Chondrocyte (in vitro differentiated cells): ENCODE results near the gene ATP8B1. TPM values are rescaled to one million over a fixed set of nuclear protein-coding genes. Genes with fewer than 3 reads are reported as not detected.

ENCODE experiments used
- DNase-seq: peaks from one replicate; pipeline ENCODE4 v3.0.0; 2021; ENCODE audit warnings: mixed read lengths, low spot score
- H3K27ac Mint-ChIP-seq: one replicate; pipeline ENCODE4 v1.8.0; 2021; ENCODE audit warnings: mild to moderate bottlenecking, moderate library complexity, mixed read lengths; ENCODE audit not compliant: unreplicated experiment
- H3K27me3 Mint-ChIP-seq: 2 replicates; pipeline ENCODE4 v1.8.0; 2021; ENCODE audit warnings: low read depth, mixed read lengths
- H3K36me3 Mint-ChIP-seq: 2 replicates; pipeline ENCODE4 v1.8.0; 2021; ENCODE audit warnings: low read depth, mixed read lengths
- H3K4me1 Mint-ChIP-seq: 2 replicates; pipeline ENCODE4 v1.8.0; 2021; ENCODE audit warnings: low read depth, mild to moderate bottlenecking, mixed read lengths
- H3K4me3 Mint-ChIP-seq: one replicate; pipeline ENCODE4 v1.8.0; 2021; ENCODE audit warnings: mild to moderate bottlenecking, moderate library complexity, mixed read lengths; ENCODE audit not compliant: unreplicated experiment
- H3K9me3 Mint-ChIP-seq: 2 replicates; pipeline ENCODE4 v1.8.0; 2021; ENCODE audit warnings: low read depth, mixed read lengths
- CTCF ChIP-seq: fragments of 200-600 bp; sonication (generic); IDR thresholded peaks from 2 replicates; pipeline ENCODE4 v1.5.0; 2021; ENCODE audit warnings: antibody characterized with exemption, mild to moderate bottlenecking, moderate library complexity
- total RNA-seq: library from RNA; stranded (reverse); gene quantifications from 3 replicates; pipeline ENCODE4 v1.2.1, GENCODE V29; 2021

The ATP8B1 gene
- total RNA-seq, 1 donor from 2014 or later = 35.4 TPM

GRCh38 chr18:57780706-57781347, 22.3 kb downstream of the ATP8B1 start:
- no peaks in the 10 kb centered on the region for H3K27me3 Mint-ChIP-seq
- peak; percentile 32 for TF ChIP-seq CTCF
- H3K27ac Mint-ChIP-seq = peak overlapping the region; percentile 91
- no peaks in the 10 kb centered on the region for H3K36me3 Mint-ChIP-seq
- H3K4me3 Mint-ChIP-seq = peak overlapping the region; percentile 65
- peaks cover 76% of the 10 kb centered on the region for H3K4me1 Mint-ChIP-seq
- no peak for DNase-seq
- no peaks in the 10 kb centered on the region for H3K9me3 Mint-ChIP-seq

GRCh38 chr18:57780318-57780705, 22.8 kb downstream of the ATP8B1 start:
- no peak for TF ChIP-seq CTCF
- no peaks in the 10 kb centered on the region for H3K27me3 Mint-ChIP-seq
- H3K4me3 Mint-ChIP-seq = peak overlapping the region; percentile 65
- no peaks in the 10 kb centered on the region for H3K36me3 Mint-ChIP-seq
- peaks cover 75% of the 10 kb centered on the region for H3K4me1 Mint-ChIP-seq
- peak overlapping the region; percentile 91 for H3K27ac Mint-ChIP-seq
- no peaks in the 10 kb centered on the region for H3K9me3 Mint-ChIP-seq
- DNase-seq = no peak

GRCh38 chr18:57776767-57777166, 26.3 kb downstream of the ATP8B1 start:
- Mint-ChIP-seq H3K27me3 (no peaks in the 10 kb centered on the region), H3K4me1 (peaks cover 81% of the 10 kb centered on the region), H3K9me3 (no peaks in the 10 kb centered on the region), H3K27ac (peak overlapping the region; percentile 33), H3K4me3 (no peak overlapping the region), H3K36me3 (no peaks in the 10 kb centered on the region)
- no peak for TF ChIP-seq CTCF
- DNase-seq = no peak

GRCh38 chr18:57776354-57776753, 26.8 kb downstream of the ATP8B1 start:
- Mint-ChIP-seq H3K4me1 (peaks cover 81% of the 10 kb centered on the region), H3K27me3 (no peaks in the 10 kb centered on the region), H3K4me3 (no peak overlapping the region), H3K36me3 (no peaks in the 10 kb centered on the region), H3K9me3 (no peaks in the 10 kb centered on the region), H3K27ac (peak overlapping the region; percentile 33)
- TF ChIP-seq CTCF = no peak
- no peak for DNase-seq

GRCh38 chr18:57775937-57776336, 27.2 kb downstream of the ATP8B1 start:
- no peaks in the 10 kb centered on the region for H3K36me3 Mint-ChIP-seq
- H3K27me3 Mint-ChIP-seq = no peaks in the 10 kb centered on the region
- no peaks in the 10 kb centered on the region for H3K9me3 Mint-ChIP-seq
- no peak overlapping the region for H3K4me3 Mint-ChIP-seq
- no peak for TF ChIP-seq CTCF
- H3K27ac Mint-ChIP-seq = peak overlapping the region; percentile 33
- DNase-seq = no peak
- peaks cover 81% of the 10 kb centered on the region for H3K4me1 Mint-ChIP-seq
